Activated effector memory CD4-positive, alpha-beta T cell treated with anti-CD3 and anti-CD28 coated beads, Interleukin-2, amount 50 U/mL, for 16 hours (primary cell): ENCODE measurements around the gene FBXO4.

Experiments used
- DNase-seq: peaks from one replicate; pipeline ENCODE4 v3.0.0-alpha.2; 2020

FBXO4 gene

GRCh38 chr5:41985945-41986695 lies 61.0 kb downstream of the FBXO4 start:
- no peak for DNase-seq
